GM21526 (cell line): ENCODE data around the gene MAOB.

Experiments used
- ATAC-seq: cut with Tn5 transposase; IDR thresholded peaks from one replicate; pipeline ENCODE4 v1.9.1; 2021; ENCODE audit warnings: moderate library complexity; ENCODE audit not compliant: unreplicated experiment, low FRiP score

Gene MAOB

GRCh38 chrX:43718956-43719355, 163.3 kb downstream of the MAOB start:
- no peak for ATAC-seq

GRCh38 chrX:43718546-43718945, 163.7 kb downstream of the MAOB start:
- no peak for ATAC-seq

- ATAC-seq = no peak
Observed at GRCh38 chrX:43718081-43718480, 164.2 kb downstream of the MAOB start.

- ATAC-seq = no peak
Observed at GRCh38 chrX:43717161-43717560, 165.1 kb downstream of the MAOB start.

- no peak for ATAC-seq
Observed at GRCh38 chrX:43716696-43717095, 165.6 kb downstream of the MAOB start.
